ENCODE data around the gene MINDY2.

DNA sequence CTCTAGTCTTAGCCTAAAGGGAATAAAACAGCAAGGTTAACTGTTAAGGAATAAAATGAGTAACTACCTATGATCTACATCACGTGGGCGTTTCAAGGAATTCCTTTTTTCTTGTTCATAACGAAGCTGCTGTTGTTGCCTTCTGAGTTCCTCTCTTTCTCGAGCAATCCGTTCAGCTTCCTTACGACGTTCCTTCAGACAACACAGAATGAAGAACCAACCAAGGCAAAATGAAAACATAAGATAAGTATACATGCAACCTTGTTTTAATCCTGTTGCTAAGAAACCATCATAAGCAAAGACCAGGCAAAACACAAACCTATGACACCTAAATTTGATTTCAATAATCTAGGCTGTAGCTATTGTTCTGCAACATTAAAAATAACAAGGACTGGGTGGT lies 118.3 kb downstream of the MINDY2 start:
- no peak for TF ChIP-seq EZH2 (IDR thresholded peaks at IDR 0.05; ENCODE audit: low read length)
- TF ChIP-seq, protein P1, sequence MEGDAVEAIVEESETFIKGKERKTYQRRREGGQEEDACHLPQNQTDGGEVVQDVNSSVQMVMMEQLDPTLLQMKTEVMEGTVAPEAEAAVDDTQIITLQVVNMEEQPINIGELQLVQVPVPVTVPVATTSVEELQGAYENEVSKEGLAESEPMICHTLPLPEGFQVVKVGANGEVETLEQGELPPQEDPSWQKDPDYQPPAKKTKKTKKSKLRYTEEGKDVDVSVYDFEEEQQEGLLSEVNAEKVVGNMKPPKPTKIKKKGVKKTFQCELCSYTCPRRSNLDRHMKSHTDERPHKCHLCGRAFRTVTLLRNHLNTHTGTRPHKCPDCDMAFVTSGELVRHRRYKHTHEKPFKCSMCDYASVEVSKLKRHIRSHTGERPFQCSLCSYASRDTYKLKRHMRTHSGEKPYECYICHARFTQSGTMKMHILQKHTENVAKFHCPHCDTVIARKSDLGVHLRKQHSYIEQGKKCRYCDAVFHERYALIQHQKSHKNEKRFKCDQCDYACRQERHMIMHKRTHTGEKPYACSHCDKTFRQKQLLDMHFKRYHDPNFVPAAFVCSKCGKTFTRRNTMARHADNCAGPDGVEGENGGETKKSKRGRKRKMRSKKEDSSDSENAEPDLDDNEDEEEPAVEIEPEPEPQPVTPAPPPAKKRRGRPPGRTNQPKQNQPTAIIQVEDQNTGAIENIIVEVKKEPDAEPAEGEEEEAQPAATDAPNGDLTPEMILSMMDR (optimal IDR thresholded peaks at IDR 0.05 in 1 of 3, IDR thresholded peaks at IDR 0.05 in 1 of 3, conservative IDR thresholded peaks at IDR 0.05 in 1 of 3; ENCODE audit: extremely low read depth in 1 of 3, insufficient read depth in 2 of 3, low read length in 3 of 3), result no peak

Data from keratinocyte (primary cell).